H1 (cell line): ENCODE measurements around the gene SIPA1L3. TPM values are rescaled to one million over a fixed set of nuclear protein-coding genes. Genes with fewer than 3 reads are reported as not detected.

ENCODE experiments used
- CBX8 ChIP-seq: fragments of 300-800, 300-1000 bp; sonication (generic); IDR thresholded peaks from 2 replicates; pipeline ENCODE4 v1.7.1; 2016; ENCODE audit warnings: low read depth, low read length, borderline replicate concordance
- GTF2F1 ChIP-seq: IDR thresholded peaks from 2 replicates; pipeline ENCODE4 v1.6.1; 2012; ENCODE audit warnings: low read depth, low read length, improper control_type of control experiment, borderline replicate concordance
- MAFK ChIP-seq: IDR thresholded peaks from 2 replicates; pipeline ENCODE4 v1.6.1; 2012; ENCODE audit warnings: low read depth, mild to moderate bottlenecking, improper control_type of control experiment, low read length
- NANOG ChIP-seq: IDR thresholded peaks from 2 replicates; pipeline ENCODE4 v1.6.1; 2011; ENCODE audit warnings: low read length, low read depth, mild to moderate bottlenecking, inconsistent platforms; ENCODE audit not compliant: insufficient read depth, poor library complexity, severe bottlenecking
- SIRT6 ChIP-seq: IDR thresholded peaks from one replicate; pipeline ENCODE4 v1.7.1; 2012; ENCODE audit warnings: low read length, inconsistent platforms
- SRF ChIP-seq: IDR thresholded peaks from 2 replicates; pipeline ENCODE4 v1.6.1; 2011; ENCODE audit warnings: mild to moderate bottlenecking, low read depth, low read length, moderate library complexity
- polyA plus RNA-seq, 7 experiments: library from polyadenylated mRNA; depleted of rRNA in 3 of 7; stranded (reverse) in 5 of 7; unstranded in 2 of 7; fragments of >200 nt in 5 of 7; fragments of 200-250 nt in 2 of 7; gene quantifications; 1 replicate in 5 of 7; 2 replicates in 1 of 7; 4 replicates in 1 of 7; pipeline versions ENCODE4 v1.2.1 to v1.2.3, GENCODE V29; 2011 to 2013; ENCODE audit warnings: missing spikeins in 2 of 7, mixed read lengths in 2 of 7
- total RNA-seq: library from RNA; stranded (reverse); fragmentation: NEBNext Ultra II Directional; extraction: Animal tissue kit (Norgen Biotek cat#: 25700); gene quantifications from 2 replicates; pipeline ENCODE4 v1.2.1, GENCODE V29; 2021
- TF ChIP-seq, protein P1 (sequence below): fragments of 300-600 bp; sonication (generic); IDR thresholded peaks from 2 replicates; pipeline ENCODE4 v1.7.1; 2012; ENCODE audit warnings: low read length, moderate library complexity, mild to moderate bottlenecking, inconsistent platforms; ENCODE audit not compliant: insufficient replicate concordance

The SIPA1L3 gene
- total and polyA plus RNA-seq, 2 of the 8 experiments (the other 6 are each of a cell fraction or from before 2014, with no cell fraction given): 15.0 to 54.9 TPM

DNA sequence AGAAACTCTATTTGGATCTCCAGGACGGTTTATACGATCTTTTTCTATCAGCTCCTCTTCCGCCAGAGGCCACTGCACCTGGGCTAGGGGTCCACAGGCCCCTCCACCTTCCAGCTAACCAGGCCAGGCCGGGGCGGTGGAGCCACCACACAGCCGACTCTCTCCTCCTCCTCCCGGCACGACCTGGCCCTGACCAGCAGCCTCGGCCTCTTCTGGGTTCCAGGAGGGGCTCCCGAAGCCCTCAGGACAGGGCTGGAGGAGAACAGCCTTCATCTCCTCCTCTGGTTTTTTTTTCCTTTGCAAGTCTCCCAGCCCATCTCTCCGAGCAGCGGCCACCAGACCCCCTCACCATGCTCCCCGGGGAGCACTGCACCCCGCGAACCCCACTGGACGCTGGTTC is 299.9 kb downstream of the SIPA1L3 start (continued):
- TF ChIP-seq, protein P1, sequence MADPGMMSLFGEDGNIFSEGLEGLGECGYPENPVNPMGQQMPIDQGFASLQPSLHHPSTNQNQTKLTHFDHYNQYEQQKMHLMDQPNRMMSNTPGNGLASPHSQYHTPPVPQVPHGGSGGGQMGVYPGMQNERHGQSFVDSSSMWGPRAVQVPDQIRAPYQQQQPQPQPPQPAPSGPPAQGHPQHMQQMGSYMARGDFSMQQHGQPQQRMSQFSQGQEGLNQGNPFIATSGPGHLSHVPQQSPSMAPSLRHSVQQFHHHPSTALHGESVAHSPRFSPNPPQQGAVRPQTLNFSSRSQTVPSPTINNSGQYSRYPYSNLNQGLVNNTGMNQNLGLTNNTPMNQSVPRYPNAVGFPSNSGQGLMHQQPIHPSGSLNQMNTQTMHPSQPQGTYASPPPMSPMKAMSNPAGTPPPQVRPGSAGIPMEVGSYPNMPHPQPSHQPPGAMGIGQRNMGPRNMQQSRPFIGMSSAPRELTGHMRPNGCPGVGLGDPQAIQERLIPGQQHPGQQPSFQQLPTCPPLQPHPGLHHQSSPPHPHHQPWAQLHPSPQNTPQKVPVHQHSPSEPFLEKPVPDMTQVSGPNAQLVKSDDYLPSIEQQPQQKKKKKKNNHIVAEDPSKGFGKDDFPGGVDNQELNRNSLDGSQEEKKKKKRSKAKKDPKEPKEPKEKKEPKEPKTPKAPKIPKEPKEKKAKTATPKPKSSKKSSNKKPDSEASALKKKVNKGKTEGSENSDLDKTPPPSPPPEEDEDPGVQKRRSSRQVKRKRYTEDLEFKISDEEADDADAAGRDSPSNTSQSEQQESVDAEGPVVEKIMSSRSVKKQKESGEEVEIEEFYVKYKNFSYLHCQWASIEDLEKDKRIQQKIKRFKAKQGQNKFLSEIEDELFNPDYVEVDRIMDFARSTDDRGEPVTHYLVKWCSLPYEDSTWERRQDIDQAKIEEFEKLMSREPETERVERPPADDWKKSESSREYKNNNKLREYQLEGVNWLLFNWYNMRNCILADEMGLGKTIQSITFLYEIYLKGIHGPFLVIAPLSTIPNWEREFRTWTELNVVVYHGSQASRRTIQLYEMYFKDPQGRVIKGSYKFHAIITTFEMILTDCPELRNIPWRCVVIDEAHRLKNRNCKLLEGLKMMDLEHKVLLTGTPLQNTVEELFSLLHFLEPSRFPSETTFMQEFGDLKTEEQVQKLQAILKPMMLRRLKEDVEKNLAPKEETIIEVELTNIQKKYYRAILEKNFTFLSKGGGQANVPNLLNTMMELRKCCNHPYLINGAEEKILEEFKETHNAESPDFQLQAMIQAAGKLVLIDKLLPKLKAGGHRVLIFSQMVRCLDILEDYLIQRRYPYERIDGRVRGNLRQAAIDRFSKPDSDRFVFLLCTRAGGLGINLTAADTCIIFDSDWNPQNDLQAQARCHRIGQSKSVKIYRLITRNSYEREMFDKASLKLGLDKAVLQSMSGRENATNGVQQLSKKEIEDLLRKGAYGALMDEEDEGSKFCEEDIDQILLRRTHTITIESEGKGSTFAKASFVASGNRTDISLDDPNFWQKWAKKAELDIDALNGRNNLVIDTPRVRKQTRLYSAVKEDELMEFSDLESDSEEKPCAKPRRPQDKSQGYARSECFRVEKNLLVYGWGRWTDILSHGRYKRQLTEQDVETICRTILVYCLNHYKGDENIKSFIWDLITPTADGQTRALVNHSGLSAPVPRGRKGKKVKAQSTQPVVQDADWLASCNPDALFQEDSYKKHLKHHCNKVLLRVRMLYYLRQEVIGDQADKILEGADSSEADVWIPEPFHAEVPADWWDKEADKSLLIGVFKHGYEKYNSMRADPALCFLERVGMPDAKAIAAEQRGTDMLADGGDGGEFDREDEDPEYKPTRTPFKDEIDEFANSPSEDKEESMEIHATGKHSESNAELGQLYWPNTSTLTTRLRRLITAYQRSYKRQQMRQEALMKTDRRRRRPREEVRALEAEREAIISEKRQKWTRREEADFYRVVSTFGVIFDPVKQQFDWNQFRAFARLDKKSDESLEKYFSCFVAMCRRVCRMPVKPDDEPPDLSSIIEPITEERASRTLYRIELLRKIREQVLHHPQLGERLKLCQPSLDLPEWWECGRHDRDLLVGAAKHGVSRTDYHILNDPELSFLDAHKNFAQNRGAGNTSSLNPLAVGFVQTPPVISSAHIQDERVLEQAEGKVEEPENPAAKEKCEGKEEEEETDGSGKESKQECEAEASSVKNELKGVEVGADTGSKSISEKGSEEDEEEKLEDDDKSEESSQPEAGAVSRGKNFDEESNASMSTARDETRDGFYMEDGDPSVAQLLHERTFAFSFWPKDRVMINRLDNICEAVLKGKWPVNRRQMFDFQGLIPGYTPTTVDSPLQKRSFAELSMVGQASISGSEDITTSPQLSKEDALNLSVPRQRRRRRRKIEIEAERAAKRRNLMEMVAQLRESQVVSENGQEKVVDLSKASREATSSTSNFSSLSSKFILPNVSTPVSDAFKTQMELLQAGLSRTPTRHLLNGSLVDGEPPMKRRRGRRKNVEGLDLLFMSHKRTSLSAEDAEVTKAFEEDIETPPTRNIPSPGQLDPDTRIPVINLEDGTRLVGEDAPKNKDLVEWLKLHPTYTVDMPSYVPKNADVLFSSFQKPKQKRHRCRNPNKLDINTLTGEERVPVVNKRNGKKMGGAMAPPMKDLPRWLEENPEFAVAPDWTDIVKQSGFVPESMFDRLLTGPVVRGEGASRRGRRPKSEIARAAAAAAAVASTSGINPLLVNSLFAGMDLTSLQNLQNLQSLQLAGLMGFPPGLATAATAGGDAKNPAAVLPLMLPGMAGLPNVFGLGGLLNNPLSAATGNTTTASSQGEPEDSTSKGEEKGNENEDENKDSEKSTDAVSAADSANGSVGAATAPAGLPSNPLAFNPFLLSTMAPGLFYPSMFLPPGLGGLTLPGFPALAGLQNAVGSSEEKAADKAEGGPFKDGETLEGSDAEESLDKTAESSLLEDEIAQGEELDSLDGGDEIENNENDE: no peak
- TF ChIP-seq SRF (no peak), MAFK (no peak), NANOG (no peak), SIRT6 (no peak), GTF2F1 (no peak), CBX8 (no peak)
- TF ChIP-seq, all 59 proteins: peak for 0
